ENCODE results near the gene PLXNA4. TPM values are rescaled to one million over a fixed set of nuclear protein-coding genes. Genes with fewer than 3 reads are reported as not detected.

Gene PLXNA4
- total and polyA plus RNA-seq, 4 donors: 0.04 to 1.1 (median 0.41) TPM

DNA sequence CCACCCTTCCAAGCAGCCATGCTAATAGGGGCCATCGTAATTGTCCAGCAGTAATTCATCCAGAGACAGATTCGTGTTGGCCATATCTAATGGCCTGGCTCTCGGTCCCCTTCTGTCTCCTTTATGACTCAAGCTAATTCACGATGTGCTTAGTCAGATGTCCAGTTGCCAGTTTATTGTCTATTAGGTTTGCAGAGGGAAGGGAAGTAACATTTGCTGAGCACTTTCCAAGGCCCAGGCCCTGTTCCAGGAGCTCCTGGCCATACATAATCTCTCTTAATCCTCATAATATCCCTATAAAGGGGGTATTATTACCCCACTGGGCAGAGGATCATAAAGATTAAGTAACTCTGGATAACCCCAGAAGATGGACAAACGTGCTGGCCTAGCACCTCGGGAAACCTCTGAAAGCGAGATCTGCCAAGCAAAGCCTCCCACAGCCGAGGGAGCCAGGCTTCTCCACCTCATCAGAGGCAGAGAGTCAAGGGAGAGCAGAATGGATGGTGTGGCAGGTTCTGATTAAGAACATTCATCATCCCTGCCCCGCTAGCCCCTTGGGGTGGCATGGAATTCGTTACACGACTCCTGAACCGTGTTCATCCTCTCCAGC is 153.7 kb downstream of the PLXNA4 start:
- Histone ChIP-seq H3K27me3 (ENCODE audit: control insufficient read depth in 4 of 4, insufficient read depth in 4 of 4, low read length in 3 of 4) (no peaks in the 10 kb centered on the region), H3K27ac (ENCODE audit: low read depth in 1 of 2, low read length in 2 of 2) (no peak overlapping the region), H3K4me1 (ENCODE audit: control insufficient read depth in 4 of 4, insufficient read depth in 4 of 4, low read length in 3 of 4) (peaks cover 6 to 34% (median 31%) of the 10 kb centered on the region in 4 donors), H3K9ac (ENCODE audit: low read depth in 1 of 2, low read length in 2 of 2) (no peak overlapping the region), H3K36me3 (ENCODE audit: control insufficient read depth in 4 of 4, insufficient read depth in 3 of 4, low read depth in 1 of 4, low read length in 3 of 4) (no peaks in the 10 kb centered on the region), H3K9me3 (ENCODE audit: control insufficient read depth in 4 of 4, low read length in 3 of 4) (no peaks in the 10 kb centered on the region), H3K4me3 (ENCODE audit: low read depth in 1 of 3, low read length in 3 of 3) (no peak overlapping the region)
- WGBS: 90% methylated on average over 12 of the region's 12 CpGs
- no peak for DNase-seq (ENCODE audit: low spot score)
- no peak for TF ChIP-seq NR2F2 (IDR thresholded peaks at IDR 0.05)
- no peak for TF ChIP-seq FOXA1 (IDR thresholded peaks at IDR 0.05)
- TF ChIP-seq YY1 (IDR thresholded peaks at IDR 0.05): no peak
- TF ChIP-seq RXRA (IDR thresholded peaks at IDR 0.05): no peak
- no peak for TF ChIP-seq RAD21 (IDR thresholded peaks at IDR 0.05)
- TF ChIP-seq, protein P1, sequence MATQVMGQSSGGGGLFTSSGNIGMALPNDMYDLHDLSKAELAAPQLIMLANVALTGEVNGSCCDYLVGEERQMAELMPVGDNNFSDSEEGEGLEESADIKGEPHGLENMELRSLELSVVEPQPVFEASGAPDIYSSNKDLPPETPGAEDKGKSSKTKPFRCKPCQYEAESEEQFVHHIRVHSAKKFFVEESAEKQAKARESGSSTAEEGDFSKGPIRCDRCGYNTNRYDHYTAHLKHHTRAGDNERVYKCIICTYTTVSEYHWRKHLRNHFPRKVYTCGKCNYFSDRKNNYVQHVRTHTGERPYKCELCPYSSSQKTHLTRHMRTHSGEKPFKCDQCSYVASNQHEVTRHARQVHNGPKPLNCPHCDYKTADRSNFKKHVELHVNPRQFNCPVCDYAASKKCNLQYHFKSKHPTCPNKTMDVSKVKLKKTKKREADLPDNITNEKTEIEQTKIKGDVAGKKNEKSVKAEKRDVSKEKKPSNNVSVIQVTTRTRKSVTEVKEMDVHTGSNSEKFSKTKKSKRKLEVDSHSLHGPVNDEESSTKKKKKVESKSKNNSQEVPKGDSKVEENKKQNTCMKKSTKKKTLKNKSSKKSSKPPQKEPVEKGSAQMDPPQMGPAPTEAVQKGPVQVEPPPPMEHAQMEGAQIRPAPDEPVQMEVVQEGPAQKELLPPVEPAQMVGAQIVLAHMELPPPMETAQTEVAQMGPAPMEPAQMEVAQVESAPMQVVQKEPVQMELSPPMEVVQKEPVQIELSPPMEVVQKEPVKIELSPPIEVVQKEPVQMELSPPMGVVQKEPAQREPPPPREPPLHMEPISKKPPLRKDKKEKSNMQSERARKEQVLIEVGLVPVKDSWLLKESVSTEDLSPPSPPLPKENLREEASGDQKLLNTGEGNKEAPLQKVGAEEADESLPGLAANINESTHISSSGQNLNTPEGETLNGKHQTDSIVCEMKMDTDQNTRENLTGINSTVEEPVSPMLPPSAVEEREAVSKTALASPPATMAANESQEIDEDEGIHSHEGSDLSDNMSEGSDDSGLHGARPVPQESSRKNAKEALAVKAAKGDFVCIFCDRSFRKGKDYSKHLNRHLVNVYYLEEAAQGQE (IDR thresholded peaks at IDR 0.05): no peak
- TF ChIP-seq SP1 (IDR thresholded peaks at IDR 0.05): no peak
- TF ChIP-seq, protein P2, sequence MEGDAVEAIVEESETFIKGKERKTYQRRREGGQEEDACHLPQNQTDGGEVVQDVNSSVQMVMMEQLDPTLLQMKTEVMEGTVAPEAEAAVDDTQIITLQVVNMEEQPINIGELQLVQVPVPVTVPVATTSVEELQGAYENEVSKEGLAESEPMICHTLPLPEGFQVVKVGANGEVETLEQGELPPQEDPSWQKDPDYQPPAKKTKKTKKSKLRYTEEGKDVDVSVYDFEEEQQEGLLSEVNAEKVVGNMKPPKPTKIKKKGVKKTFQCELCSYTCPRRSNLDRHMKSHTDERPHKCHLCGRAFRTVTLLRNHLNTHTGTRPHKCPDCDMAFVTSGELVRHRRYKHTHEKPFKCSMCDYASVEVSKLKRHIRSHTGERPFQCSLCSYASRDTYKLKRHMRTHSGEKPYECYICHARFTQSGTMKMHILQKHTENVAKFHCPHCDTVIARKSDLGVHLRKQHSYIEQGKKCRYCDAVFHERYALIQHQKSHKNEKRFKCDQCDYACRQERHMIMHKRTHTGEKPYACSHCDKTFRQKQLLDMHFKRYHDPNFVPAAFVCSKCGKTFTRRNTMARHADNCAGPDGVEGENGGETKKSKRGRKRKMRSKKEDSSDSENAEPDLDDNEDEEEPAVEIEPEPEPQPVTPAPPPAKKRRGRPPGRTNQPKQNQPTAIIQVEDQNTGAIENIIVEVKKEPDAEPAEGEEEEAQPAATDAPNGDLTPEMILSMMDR (IDR thresholded peaks at IDR 0.05; ENCODE audit: low read depth, low read length, missing input control): no peak
- TF ChIP-seq HNF4A (conservative IDR thresholded peaks at IDR 0.05): no peak
- TF ChIP-seq GABPA (IDR thresholded peaks at IDR 0.05 in 1 of 2, conservative IDR thresholded peaks at IDR 0.05 in 1 of 2): no peak
- TF ChIP-seq, protein P3, sequence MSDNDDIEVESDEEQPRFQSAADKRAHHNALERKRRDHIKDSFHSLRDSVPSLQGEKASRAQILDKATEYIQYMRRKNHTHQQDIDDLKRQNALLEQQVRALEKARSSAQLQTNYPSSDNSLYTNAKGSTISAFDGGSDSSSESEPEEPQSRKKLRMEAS (IDR thresholded peaks at IDR 0.05): no peak
- TF ChIP-seq EGR1 (IDR thresholded peaks at IDR 0.05; ENCODE audit: low read depth in 2 of 2): no peak
- TF ChIP-seq, protein P4, sequence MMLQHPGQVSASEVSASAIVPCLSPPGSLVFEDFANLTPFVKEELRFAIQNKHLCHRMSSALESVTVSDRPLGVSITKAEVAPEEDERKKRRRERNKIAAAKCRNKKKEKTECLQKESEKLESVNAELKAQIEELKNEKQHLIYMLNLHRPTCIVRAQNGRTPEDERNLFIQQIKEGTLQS (IDR thresholded peaks at IDR 0.05): no peak
- no peak for TF ChIP-seq FOXA2 (IDR thresholded peaks at IDR 0.05)
- TF ChIP-seq TAF1 (conservative IDR thresholded peaks at IDR 0.05): no peak
- no peak for TF ChIP-seq JUND (IDR thresholded peaks at IDR 0.05)
- TF ChIP-seq HNF4G (IDR thresholded peaks at IDR 0.05): no peak
- TF ChIP-seq, protein P5, sequence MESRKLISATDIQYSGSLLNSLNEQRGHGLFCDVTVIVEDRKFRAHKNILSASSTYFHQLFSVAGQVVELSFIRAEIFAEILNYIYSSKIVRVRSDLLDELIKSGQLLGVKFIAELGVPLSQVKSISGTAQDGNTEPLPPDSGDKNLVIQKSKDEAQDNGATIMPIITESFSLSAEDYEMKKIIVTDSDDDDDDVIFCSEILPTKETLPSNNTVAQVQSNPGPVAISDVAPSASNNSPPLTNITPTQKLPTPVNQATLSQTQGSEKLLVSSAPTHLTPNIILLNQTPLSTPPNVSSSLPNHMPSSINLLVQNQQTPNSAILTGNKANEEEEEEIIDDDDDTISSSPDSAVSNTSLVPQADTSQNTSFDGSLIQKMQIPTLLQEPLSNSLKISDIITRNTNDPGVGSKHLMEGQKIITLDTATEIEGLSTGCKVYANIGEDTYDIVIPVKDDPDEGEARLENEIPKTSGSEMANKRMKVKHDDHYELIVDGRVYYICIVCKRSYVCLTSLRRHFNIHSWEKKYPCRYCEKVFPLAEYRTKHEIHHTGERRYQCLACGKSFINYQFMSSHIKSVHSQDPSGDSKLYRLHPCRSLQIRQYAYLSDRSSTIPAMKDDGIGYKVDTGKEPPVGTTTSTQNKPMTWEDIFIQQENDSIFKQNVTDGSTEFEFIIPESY (IDR thresholded peaks at IDR 0.05): no peak
